GM18505 (cell line): ENCODE data around the gene DLGAP4.

Source experiments
- ATAC-seq: cut with Tn5 transposase; IDR thresholded peaks from one replicate; pipeline ENCODE4 v1.9.1; 2021; ENCODE audit not compliant: unreplicated experiment
- POLR2A ChIP-seq: IDR thresholded peaks from 4 replicates; pipeline ENCODE4 v1.6.1; 2011; ENCODE audit warnings: borderline replicate concordance; ENCODE audit not compliant: insufficient read depth, insufficient read length; ENCODE audit errors: extremely low read depth

DLGAP4 gene

DNA sequence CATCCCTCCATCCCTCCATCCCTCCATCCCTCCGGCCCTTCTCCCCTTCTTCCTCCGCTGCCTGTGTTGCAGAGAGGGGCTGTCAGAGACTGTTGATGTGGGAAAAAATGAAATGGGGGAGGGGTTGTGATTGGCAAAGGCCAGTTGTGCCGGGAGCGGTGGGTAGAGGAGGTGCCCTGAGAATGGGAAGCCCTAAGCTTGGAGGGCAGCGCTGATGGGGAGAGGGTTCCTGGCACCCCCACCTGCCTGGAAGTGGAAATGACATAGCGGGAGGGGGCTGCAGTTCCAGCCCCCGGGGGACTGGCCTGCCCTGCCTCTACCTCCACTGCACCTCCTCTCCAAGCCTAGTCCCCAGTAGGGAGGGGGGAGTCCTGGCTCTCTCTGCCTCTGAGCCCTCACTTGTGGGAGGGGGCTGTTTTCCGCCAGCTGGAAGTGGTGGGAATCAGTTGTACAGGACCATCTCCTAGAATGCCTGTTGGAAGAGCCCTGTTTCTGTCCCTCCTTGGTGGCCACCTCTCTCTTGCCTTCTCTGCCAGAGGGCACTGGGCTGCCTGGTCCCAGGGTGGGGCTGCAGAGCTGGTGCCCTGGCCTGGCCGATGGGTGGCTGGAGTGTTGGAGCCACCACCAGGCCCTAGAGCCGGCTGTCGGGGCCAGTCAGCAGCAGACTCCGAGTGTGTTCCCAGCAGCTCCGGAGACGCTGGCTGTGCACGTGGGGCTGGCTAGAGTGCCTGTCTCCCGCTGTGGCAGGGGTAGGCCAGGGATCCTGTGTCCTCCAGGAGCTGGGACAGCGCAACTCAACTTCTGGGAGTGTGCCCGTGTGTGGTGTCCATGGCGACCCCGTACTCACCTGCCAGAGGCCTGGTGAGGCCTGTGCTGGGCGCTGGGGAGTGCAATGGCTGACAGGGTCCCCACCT, 1.5 kb downstream of the DLGAP4 start:
- no peak for ATAC-seq
- no peak for TF ChIP-seq POLR2A

DNA sequence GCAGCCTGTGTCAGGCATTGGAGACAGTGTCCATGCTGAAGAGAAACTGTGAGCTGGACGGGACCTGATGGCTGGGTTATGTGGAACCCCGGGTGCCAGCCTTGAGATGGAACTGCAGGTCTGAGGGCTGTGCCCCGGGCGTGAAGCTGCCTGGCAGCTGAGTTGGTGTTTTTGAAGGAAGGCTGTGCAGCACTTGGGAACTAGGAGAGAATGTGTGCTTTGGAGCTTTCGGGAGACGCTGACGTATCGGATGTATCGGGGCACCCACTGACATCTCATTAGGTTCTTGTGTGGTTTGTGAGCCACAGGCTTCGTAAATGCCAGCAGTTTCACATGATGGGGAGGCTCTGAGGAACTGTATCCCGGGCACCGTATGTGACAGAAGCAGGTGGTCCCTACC, 2.2 kb downstream of the DLGAP4 start:
- ATAC-seq = no peak
- TF ChIP-seq POLR2A = no peak

DNA sequence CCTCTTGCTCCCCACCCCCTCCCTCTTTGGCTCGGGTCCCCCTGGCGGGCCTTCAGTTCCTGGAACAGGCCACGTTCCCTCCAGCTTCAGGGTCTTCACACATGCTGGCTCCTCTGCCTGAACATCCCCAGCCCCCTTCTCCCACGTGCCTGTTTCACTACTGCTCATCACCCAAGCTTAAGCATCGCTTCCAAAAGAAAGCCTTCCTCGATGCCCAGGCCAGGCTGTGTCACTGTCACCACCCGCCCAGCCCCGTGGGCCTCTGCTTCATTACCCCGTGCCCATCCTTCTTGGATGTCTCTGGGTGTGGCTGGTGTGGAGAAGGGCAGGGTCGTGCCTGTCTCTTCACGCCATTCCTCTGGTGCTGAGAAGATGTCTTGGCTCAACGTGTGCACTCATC, 2.8 kb downstream of the DLGAP4 start:
- no peak for TF ChIP-seq POLR2A
- no peak for ATAC-seq

DNA sequence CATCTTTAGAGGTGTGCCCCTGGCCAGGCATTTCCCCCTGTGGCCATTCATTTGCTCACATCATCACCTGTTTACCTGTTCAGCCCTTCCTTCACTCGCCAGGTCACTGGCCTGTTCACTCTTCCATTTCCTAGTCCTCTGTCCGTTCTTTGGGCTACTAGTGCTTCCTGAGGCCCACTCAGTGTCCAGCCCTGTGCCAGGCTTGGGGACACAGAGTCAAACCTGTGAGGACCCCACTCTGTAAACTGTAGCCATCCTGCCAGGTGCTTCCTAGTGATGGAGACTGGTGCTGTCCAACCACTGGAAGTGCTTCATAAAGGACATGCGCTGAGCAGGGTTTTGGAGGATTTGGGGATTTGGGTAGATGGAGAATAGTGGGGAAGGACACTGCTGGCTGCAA, 3.5 kb downstream of the DLGAP4 start:
- TF ChIP-seq POLR2A = no peak
- ATAC-seq = no peak

DNA sequence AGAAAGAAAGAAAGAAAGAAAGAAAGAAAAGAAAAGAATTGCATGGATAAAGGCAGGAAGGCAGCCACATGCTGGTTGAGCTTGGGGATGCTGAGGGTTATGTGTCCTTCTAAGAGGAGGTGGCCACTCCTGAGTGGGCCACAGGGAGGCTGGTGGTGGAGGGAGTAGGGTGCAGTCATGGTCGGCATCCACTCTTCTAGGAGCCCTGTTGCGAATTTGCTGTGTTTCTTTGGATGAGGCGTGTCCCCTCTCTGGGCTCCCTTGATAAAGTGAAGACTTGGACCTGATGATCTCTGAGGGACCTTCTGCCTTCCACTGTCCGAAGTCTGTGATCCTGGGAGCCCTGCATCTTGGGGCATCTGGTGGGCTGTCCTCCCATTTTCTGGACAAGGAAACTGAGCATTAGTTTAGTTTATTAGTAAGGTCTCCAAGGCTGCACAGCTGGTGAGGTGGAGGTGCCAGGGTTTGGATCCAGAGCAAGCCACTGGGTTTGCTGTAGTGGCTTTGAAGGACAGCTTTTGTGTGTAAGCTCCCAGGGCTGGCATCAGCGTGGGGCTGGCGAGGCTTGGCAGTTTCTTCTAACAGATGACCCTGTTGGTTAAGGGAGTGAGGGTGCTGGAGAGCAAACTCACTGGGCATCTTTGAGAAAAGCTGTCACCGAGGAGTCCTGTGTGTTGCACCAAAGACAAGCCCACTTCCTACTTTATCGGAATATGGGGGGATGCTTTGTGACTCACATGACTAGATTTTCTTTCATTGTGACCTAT, 4.3 kb downstream of the DLGAP4 start:
- ATAC-seq = no peak
- no peak for TF ChIP-seq POLR2A

DNA sequence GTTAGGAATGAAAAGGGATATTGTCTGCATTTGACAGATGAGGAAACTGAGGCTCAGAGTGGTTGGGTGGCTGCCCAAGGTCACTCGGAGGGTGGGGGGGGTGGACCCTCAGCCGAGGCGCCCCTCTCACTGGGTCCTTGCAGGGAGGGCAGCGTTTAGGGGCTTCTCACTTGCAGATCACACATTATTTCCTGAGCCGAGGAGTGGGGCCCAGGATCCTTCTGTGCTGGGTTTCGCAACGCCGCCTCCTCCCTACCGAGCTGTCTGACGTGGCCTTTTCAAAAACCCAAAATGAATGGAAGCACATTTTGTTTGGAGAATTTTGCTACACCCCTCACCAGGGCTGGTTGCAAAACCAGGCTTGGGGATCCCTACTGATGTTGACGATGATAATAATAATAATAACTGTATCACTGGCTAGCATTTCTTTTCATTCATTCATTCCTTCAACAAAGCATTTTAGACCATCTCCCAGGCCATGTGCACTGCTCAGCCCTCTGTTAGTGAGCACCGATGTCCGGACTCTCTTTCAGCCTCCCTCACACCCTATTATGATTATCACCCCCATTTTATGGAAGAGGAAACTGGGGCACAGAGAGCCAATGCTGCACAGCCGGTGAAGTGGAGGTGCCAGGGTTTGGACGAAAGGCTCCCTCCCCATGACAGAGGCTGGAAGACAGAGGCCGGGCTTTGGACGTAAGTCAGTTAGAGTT, 5.2 kb downstream of the DLGAP4 start:
- no peak for ATAC-seq
- TF ChIP-seq POLR2A = no peak

DNA sequence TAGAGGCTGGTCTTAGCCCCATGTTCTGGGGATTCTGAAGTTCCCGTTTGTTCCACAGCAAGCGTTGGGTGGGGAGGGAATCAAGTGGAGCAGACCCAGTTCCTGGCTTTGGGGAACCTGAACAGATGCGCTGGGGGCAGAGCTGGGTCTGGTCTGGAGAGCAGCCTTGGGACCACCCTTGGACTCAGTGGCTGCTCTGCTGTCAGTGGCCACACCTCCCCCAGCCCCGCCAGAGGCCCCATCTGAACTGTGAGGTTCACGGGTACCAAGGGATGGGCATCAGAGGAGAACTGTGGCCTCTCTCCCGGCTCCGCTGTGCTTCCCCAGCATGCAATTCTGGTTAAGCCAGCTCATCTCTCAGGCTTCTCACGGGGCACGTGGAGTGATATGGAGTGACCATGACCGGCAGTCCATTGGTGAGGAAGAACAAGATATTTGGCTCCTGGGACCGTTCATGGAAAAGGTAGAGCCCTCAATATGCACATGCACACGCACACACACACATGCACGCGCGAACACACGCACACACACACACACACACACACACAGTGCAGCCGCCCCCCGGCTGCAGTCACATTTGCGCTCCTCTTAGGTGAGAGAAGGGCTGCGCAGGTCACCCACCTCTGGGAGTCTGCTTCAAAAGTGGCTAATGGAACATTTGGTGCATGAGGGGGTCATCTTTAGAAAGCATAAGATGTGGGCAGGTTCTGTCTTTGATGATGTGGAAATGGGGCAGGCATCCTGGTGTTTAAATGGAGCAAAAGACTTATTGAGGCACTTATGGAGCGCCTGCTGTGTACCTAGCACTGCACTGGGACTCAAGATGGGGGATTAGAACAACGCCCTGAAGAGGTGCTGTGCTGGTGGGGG, 6.0 kb downstream of the DLGAP4 start:
- no peak for ATAC-seq
- TF ChIP-seq POLR2A = no peak

DNA sequence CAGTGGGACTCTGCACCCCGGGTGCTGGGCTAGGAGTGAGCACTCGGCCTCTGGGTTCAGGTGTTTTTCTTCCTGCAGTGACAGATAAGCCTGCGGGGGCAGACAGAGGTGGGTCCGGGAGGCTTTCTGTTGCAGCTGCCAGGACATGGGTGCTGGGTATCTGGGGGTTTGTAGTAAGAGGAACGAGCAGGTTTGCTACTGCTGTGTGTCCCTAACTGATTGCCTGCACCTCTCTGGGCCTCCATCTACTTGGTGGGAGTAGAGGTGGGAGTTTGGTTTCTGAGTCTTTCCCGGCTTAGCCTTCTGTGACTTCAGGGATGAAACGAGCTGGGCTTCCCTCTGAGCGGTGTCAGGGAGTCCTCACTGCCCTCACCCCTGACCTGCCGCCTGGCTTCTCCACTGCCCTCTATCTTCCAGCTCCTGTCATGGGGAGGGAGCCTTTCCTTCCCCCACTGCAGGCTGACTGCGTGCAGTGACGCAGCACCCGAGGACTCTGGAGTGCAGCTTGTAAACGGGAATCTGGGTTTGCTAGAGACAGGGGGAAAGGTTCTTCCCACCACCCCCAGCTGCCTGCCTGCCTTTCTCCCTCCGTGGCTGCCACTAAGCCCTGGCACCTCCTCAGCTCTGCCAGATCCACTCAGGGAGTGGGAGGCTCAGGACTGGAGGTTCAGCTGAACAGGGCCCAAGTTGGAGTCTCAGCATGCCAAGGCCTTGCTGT, 6.7 kb downstream of the DLGAP4 start:
- no peak for ATAC-seq
- TF ChIP-seq POLR2A = no peak

DNA sequence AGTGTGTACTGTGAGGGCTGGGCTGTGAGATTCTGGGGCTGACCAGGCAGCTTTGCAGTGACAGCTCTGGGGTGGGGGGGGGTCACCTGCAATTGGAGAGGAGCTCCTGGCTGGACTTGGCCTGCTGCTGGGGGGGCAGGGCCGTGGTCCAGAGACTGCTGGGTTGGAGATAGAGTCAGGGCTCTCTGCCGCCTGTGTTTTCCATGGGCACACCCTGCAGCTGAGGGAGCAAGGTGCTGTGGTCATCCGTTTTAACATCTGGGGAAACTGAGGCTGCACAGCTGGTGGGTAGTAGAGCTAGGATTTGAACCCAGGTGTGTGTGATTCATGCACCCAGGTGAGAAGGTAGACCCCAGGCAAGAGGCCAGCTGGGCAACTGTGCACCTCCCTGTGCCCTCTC, 7.3 kb downstream of the DLGAP4 start:
- TF ChIP-seq POLR2A = no peak
- ATAC-seq = no peak

DNA sequence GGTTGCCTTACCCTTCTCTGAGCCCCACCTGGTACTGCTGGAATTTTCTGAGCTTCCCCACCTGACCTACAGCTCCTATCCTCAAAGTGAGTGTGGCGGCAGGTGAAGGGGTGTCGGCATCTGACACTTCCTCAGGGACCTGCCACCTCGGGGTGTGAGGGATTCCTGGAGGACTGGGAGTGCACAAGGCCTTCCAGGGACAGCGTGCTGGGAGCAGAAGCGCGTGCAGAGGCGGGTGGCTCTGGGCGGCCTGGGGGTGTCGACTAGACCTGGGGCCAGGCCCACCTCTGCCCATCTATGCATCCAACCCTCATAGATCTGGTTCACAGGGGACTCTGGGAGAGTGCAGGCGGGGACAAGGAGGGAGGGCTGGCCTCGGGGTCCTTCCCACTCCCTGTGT, 7.8 kb downstream of the DLGAP4 start:
- ATAC-seq = no peak
- TF ChIP-seq POLR2A = no peak

DNA sequence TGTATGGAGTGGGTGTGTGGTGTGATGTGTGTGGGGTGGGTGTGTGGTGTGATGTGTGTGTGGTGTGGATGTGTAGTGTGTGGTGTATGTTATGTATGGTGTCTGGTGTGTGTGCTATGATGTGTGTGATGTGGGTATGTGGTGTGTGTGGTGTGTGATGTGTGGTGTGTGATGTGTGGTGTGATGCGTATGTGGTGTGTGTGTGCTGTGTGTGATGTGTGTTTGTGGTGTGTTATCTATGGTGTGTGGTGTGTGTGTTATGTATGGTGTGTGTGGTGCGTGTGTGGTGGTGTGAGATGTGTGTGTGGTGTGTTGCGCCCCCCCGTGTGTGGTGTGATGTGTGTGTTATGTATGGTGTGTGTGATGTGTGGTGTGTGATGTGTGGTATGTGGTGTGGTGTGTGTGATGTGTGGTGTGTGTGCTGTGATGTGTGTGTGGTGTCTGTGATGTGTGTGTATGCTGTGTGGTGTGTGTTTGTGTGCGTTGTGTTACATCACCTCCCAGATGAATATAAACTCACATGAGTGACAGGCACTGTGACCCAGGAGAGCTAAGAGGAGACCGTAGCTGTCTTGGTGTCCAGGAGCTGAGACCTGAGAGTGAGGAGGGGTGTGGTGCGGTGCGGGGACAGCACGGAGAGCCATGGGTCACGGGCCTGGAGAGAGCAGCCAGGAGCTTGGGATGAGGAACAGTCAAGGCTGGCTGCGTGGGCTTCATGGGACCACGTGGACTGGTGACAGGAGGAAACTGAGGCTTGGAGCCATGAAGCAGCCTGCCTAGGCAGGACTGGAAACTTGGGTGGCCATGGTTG, 8.8 kb downstream of the DLGAP4 start:
- no peak for ATAC-seq
- no peak for TF ChIP-seq POLR2A
